ENCODE data around the gene JAKMIP1. TPM values are rescaled to one million over a fixed set of nuclear protein-coding genes. Genes with fewer than 3 reads are reported as not detected.

JAKMIP1 gene
- polyA plus RNA-seq, 4 donors = 0.08 to 0.17 TPM; not detected in 2

- DNase-seq (ENCODE audit: low read depth in 4 of 4, low spot score in 3 of 4) = no peak
Measured at GRCh38 chr4:5979981-5980380, 220.4 kb downstream of the JAKMIP1 start.

- no peak for DNase-seq (ENCODE audit: low read depth in 4 of 4, low spot score in 3 of 4)
Measured at GRCh38 chr4:5976921-5977320, 223.4 kb downstream of the JAKMIP1 start.

- no peak for DNase-seq (ENCODE audit: low read depth in 4 of 4, low spot score in 3 of 4)
Measured at GRCh38 chr4:5976431-5976830, 223.9 kb downstream of the JAKMIP1 start.

Other genes starting within 250 kb of the JAKMIP1 start
- gene C4orf50, start 182.1 kb downstream of the JAKMIP1 start, polyA plus RNA-seq (ENCODE audit: insufficient read length in 4 of 4) = under 1 TPM in 3 of 4 donors, not detected in 1; 0.01 TPM
- gene WFS1, start 69.3 kb upstream of the JAKMIP1 start, polyA plus RNA-seq (ENCODE audit: insufficient read length in 4 of 4) = 10 to 100 TPM; 24.0 to 31.0 (median 25.9) TPM